Activated CD8-positive, alpha-beta T cell treated with anti-CD3 and anti-CD28 coated beads for 36 hours (primary cell): ENCODE results near the gene TMC3. TPM values are rescaled to one million over a fixed set of nuclear protein-coding genes. Genes with fewer than 3 reads are reported as not detected.

Experiments
- ATAC-seq: fragments of 200-7000 bp; cut with Tn5 transposase; one replicate; pipeline ENCODE4 v1.10.0; 2021; ENCODE audit warnings: mild to moderate bottlenecking, moderate library complexity
- CTCF ChIA-PET: fragments of 350-600 bp; sonication (Branson Sonifier 250); formaldehyde crosslinking; loops from one replicate; lab custom pipeline; 2021; ENCODE audit warnings: antibody characterized with exemption; lab: Charles Lee
- POLR2A ChIA-PET: fragments of 350-600 bp; sonication (Branson Sonifier 250); formaldehyde crosslinking; loops from one replicate; lab custom pipeline; 2021; ENCODE audit warnings: antibody characterized with exemption; lab: Charles Lee
- DNase-seq: peaks from one replicate; pipeline ENCODE4 v3.0.0-alpha.2; 2020
- H3K27ac Mint-ChIP-seq: one replicate; pipeline ENCODE4 v1.8.0; 2021; ENCODE audit warnings: mild to moderate bottlenecking, mixed read lengths
- H3K27me3 Mint-ChIP-seq: one replicate; pipeline ENCODE4 v1.8.0; 2021; ENCODE audit warnings: mixed read lengths
- H3K36me3 Mint-ChIP-seq: one replicate; pipeline ENCODE4 v1.8.0; 2021; ENCODE audit warnings: low read depth, mixed read lengths
- H3K4me1 Mint-ChIP-seq: one replicate; pipeline ENCODE4 v1.8.0; 2021; ENCODE audit warnings: low read depth, mixed read lengths
- H3K4me3 Mint-ChIP-seq: one replicate; pipeline ENCODE4 v1.8.0; 2021; ENCODE audit warnings: mild to moderate bottlenecking, moderate library complexity, mixed read lengths
- H3K9me3 Mint-ChIP-seq: one replicate; pipeline ENCODE4 v1.8.0; 2021; ENCODE audit warnings: mixed read lengths
- CTCF ChIP-seq: fragments of 200-600 bp; IDR thresholded peaks from one replicate; pipeline ENCODE4 v1.8.0; 2022; ENCODE audit warnings: antibody characterized with exemption, mild to moderate bottlenecking
- intact Hi-C: fragments of 100-400 bp; cut with micrococcal nuclease; formaldehyde crosslinking; loops from one replicate; pipeline ENCODE4 v1.10.0; 2022
- total RNA-seq, 2 experiments: library from RNA; stranded (reverse); gene quantifications; one replicate each; pipeline ENCODE4 v1.2.3, GENCODE V29; 2021

The TMC3 gene
- total RNA-seq, 2 experiments from 2014 or later: not detected

GRCh38 chr15:81282606-81282895 lies 91.5 kb downstream of the TMC3 start:
- H3K36me3 Mint-ChIP-seq: peaks cover 51% of the 10 kb centered on the region
- ChIA-PET CTCF (interaction anchor here (1.4 to 7.6 kb wide), 2 partner anchors 9 to 16 kb away, joined by 6 to 52 read pairs; no protein-coding TSS in a partner anchor), POLR2A (interaction anchor here (0.6 to 7.2 kb wide), 5 partner anchors 10 to 175 kb away, joined by 3 to 42 read pairs (median 4); no protein-coding TSS in a partner anchor)
- no peak for DNase-seq
- no peak for TF ChIP-seq CTCF
- intact Hi-C loops: no loop called here
- H3K4me1 Mint-ChIP-seq: peaks cover 68% of the 10 kb centered on the region
- H3K4me3 Mint-ChIP-seq: no peak overlapping the region
- H3K9me3 Mint-ChIP-seq: peaks cover 14% of the 10 kb centered on the region
- ATAC-seq: no peak
- no peaks in the 10 kb centered on the region for H3K27me3 Mint-ChIP-seq
- no peak overlapping the region for H3K27ac Mint-ChIP-seq

- POLR2A ChIA-PET: interaction anchor here (1.2 to 7.2 kb wide), 3 partner anchors 10 to 15 kb away, joined by 3 to 42 read pairs (median 4); no protein-coding TSS in a partner anchor
- no peaks in the 10 kb centered on the region for H3K27me3 Mint-ChIP-seq
- ATAC-seq (no peak), DNase-seq (no peak)
- H3K4me3 Mint-ChIP-seq: no peak overlapping the region
- no peak for TF ChIP-seq CTCF
- H3K27ac Mint-ChIP-seq: no peak overlapping the region
- H3K4me1 Mint-ChIP-seq: peaks cover 64% of the 10 kb centered on the region
- CTCF ChIA-PET: interaction anchor here (1.2 to 7.6 kb wide), 4 partner anchors 9 to 16 kb away, joined by 4 to 52 read pairs (median 9); no protein-coding TSS in a partner anchor
- peaks cover 15% of the 10 kb centered on the region for H3K9me3 Mint-ChIP-seq
- intact Hi-C loops: no loop called here
- H3K36me3 Mint-ChIP-seq: peaks cover 51% of the 10 kb centered on the region
These were observed 92.0 kb downstream of the TMC3 start for GRCh38 chr15:81281766-81282605.

GRCh38 chr15:81281456-81281735 lies 92.6 kb downstream of the TMC3 start:
- Mint-ChIP-seq H3K4me3 (no peak overlapping the region), H3K9me3 (peaks cover 19% of the 10 kb centered on the region), H3K36me3 (peaks cover 54% of the 10 kb centered on the region), H3K27ac (no peak overlapping the region), H3K4me1 (peaks cover 63% of the 10 kb centered on the region), H3K27me3 (no peaks in the 10 kb centered on the region)
- ATAC-seq (no peak), DNase-seq (no peak)
- ChIA-PET POLR2A (interaction anchor here (7.2 kb wide), 1 partner anchor 11 kb away, joined by 42 read pairs; no protein-coding TSS in a partner anchor), CTCF (interaction anchor here (1.2 to 7.6 kb wide), 3 partner anchors 10 to 15 kb away, joined by 4 to 52 read pairs (median 12); no protein-coding TSS in a partner anchor)
- TF ChIP-seq CTCF: no peak
- intact Hi-C loops: no loop called here

Other genes starting within 250 kb of the TMC3 start
- not detected for gene CFAP161, start 239.9 kb downstream of the TMC3 start, total RNA-seq
- 100 to 1,000 TPM; 130 to 138 TPM for gene IL16, start 177.3 kb downstream of the TMC3 start, total RNA-seq
- 1 to 10 TPM; 6.7 to 6.9 TPM for gene STARD5, start 50.1 kb downstream of the TMC3 start, total RNA-seq